ENCODE results near the gene GFI1. TPM values are rescaled to one million over a fixed set of nuclear protein-coding genes. Genes with fewer than 3 reads are reported as not detected.

Gene GFI1
- polyA plus RNA-seq, 1 of the 3 experiments (the other 2 are of a cell fraction) = 0.18 TPM

GRCh38 chr1:92494485-92495141 lies 7.9 kb upstream of the GFI1 start:
- POLR2A ChIA-PET = no interaction called here
- DNase-seq = no peak

GRCh38 chr1:92493139-92493538 lies 6.4 kb upstream of the GFI1 start:
- Histone ChIP-seq H3K9me2 (no peaks in the 10 kb centered on the region), H4K20me1 (ENCODE audit: insufficient read depth) (no peaks in the 10 kb centered on the region), H3K4me3 (ENCODE audit: low read depth in 2 of 2, low read length in 1 of 2) (no peak overlapping the region), H2AFZ (ENCODE audit: low read depth) (no peak overlapping the region), H3K79me2 (ENCODE audit: insufficient read depth) (no peaks in the 10 kb centered on the region), H3K36me3 (replicated peaks in 1 of 2; ENCODE audit: control insufficient read depth in 1 of 2, insufficient read depth in 2 of 2, low read length in 1 of 2) (no peaks in the 10 kb centered on the region), H3K9ac (no peak overlapping the region), H3K27ac (ENCODE audit: low read depth in 2 of 2, low read length in 1 of 2) (no peak overlapping the region), H3K4me2 (no peak overlapping the region), H3K27me3 (ENCODE audit: insufficient read depth) (peaks cover 15% of the 10 kb centered on the region; the same call in 1 of the 2 replicates), H3K4me1 (ENCODE audit: control insufficient read depth in 1 of 2, insufficient read depth in 2 of 2, low read depth in 1 of 2, low read length in 1 of 2) (no peaks in the 10 kb centered on the region), H3F3A (replicated peaks; ENCODE audit: insufficient read depth) (peaks cover under 1% of the 10 kb centered on the region), H3K9me3 (no peaks in the 10 kb centered on the region)
- CTCF ChIA-PET = no interaction called here
- DNase-seq = no peak
- 90% methylated on average over 4 of the region's 4 CpGs for WGBS (ENCODE audit: low lambda C conversion rate)
- POLR2A ChIA-PET = no interaction called here
- no peak for TF ChIP-seq ELF1 (IDR thresholded peaks at IDR 0.05)
- TF ChIP-seq TAF1 (IDR thresholded peaks at IDR 0.05; ENCODE audit: borderline replicate concordance, low read depth, low read length) = no peak
- TF ChIP-seq JUND (IDR thresholded peaks at IDR 0.05) = no peak
- no peak for TF ChIP-seq POLR2AphosphoS5 (IDR thresholded peaks at IDR 0.05; ENCODE audit: low read depth, low read length)
- no peak for TF ChIP-seq RXRA (IDR thresholded peaks at IDR 0.05; ENCODE audit: borderline replicate concordance, low read depth)
- no peak for TF ChIP-seq CTCF (IDR thresholded peaks at IDR 0.05)
- TF ChIP-seq USF1 (IDR thresholded peaks at IDR 0.05; ENCODE audit: borderline replicate concordance, low read depth) = no peak
- no peak for TF ChIP-seq USF2 (IDR thresholded peaks at IDR 0.05; ENCODE audit: borderline replicate concordance, low read depth, low read length)
- TF ChIP-seq TEAD4 (IDR thresholded peaks at IDR 0.05; ENCODE audit: borderline replicate concordance, insufficient read depth) = no peak
- no peak for TF ChIP-seq CHD2 (IDR thresholded peaks at IDR 0.05; ENCODE audit: low read length, partially characterized antibody)

More at GRCh38 chr1:92494485-92495141, 7.9 kb upstream of the GFI1 start:
- no peaks in the 10 kb centered on the region for H3F3A ChIP-seq (replicated peaks; ENCODE audit: insufficient read depth)
- no peaks in the 10 kb centered on the region for H3K9me2 ChIP-seq
- no peak overlapping the region for H2AFZ ChIP-seq (ENCODE audit: low read depth)
- H3K79me2 ChIP-seq (ENCODE audit: insufficient read depth) = no peaks in the 10 kb centered on the region
- H3K9me3 ChIP-seq = no peaks in the 10 kb centered on the region
- no peaks in the 10 kb centered on the region for H3K4me1 ChIP-seq (ENCODE audit: control insufficient read depth in 1 of 2, insufficient read depth in 2 of 2, low read depth in 1 of 2, low read length in 1 of 2)
- H3K4me3 ChIP-seq (ENCODE audit: low read depth in 2 of 2, low read length in 1 of 2) = no peak overlapping the region
- no peak for TF ChIP-seq TCF12 (IDR thresholded peaks at IDR 0.05)
- no peak for TF ChIP-seq JUND (IDR thresholded peaks at IDR 0.05)
- no peak for TF ChIP-seq ZBTB33 (IDR thresholded peaks at IDR 0.05; ENCODE audit: borderline replicate concordance, low read depth)
- TF ChIP-seq GATA2 (CRISPR knock-in tag; IDR thresholded peaks at IDR 0.05) = no peak
- TF ChIP-seq RAD21 (IDR thresholded peaks at IDR 0.05; ENCODE audit: low read length) = no peak
- TF ChIP-seq PBX3 (IDR thresholded peaks at IDR 0.05) = no peak
- no peak for TF ChIP-seq MXI1 (IDR thresholded peaks at IDR 0.05; ENCODE audit: low read depth, low read length)
- no peak for TF ChIP-seq ELF1 (IDR thresholded peaks at IDR 0.05)
- TF ChIP-seq FOXM1 (IDR thresholded peaks at IDR 0.05; ENCODE audit: low read depth) = no peak
- no peak for TF ChIP-seq TAF1 (IDR thresholded peaks at IDR 0.05; ENCODE audit: borderline replicate concordance, low read depth, low read length)
- TF ChIP-seq RFX5 (IDR thresholded peaks at IDR 0.05; ENCODE audit: low read length) = no peak
- no peak for TF ChIP-seq FOXJ3 (CRISPR knock-in tag; IDR thresholded peaks at IDR 0.05)
- H3K36me3 ChIP-seq (replicated peaks in 1 of 2; ENCODE audit: control insufficient read depth in 1 of 2, insufficient read depth in 2 of 2, low read length in 1 of 2) = no peaks in the 10 kb centered on the region
- H3K27ac ChIP-seq (ENCODE audit: low read depth in 2 of 2, low read length in 1 of 2) = no peak overlapping the region
- CTCF ChIA-PET = no interaction called here
- no peak overlapping the region for H3K9ac ChIP-seq
- WGBS (ENCODE audit: low lambda C conversion rate) = 55% methylated on average over 4 of the region's 4 CpGs
- H3K4me2 ChIP-seq = no peak overlapping the region
- H3K27me3 ChIP-seq (ENCODE audit: insufficient read depth) = no peaks in the 10 kb centered on the region; the same call in 1 of the 2 replicates
- H4K20me1 ChIP-seq (ENCODE audit: insufficient read depth) = no peaks in the 10 kb centered on the region
